ENCODE measurements around the gene SLFN12.
A peak's percentile ranks its signal among the peaks of the same experiment; 100 is the strongest.

SLFN12 gene

GRCh38 chr17:35447499-35447898 lies 15.2 kb upstream of the SLFN12 start:
- no peak overlapping the region for H3K4me3 ChIP-seq (ENCODE audit: low read depth, low read length)
- peak overlapping the region; percentile 24 for H4K12ac ChIP-seq (ENCODE audit: low read depth, low read length)
- peak overlapping the region; percentile 90 for H3K4me2 ChIP-seq (ENCODE audit: low read length)
- no peak overlapping the region for H3K23ac ChIP-seq (ENCODE audit: low read length)
- peaks cover 6 to 9% of the 10 kb centered on the region in 2 experiments for H3K4me1 ChIP-seq (ENCODE audit: control insufficient read depth in 1 of 2, insufficient read depth in 2 of 2, low read length in 2 of 2)
- peaks cover 0 to 3% of the 10 kb centered on the region in 2 experiments for H3K36me3 ChIP-seq (ENCODE audit: control insufficient read depth in 1 of 2, insufficient read depth in 2 of 2, low read length in 2 of 2)
- H3K79me2 ChIP-seq (ENCODE audit: control insufficient read depth, insufficient read depth, low read length, poor library complexity) = no peaks in the 10 kb centered on the region
- WGBS (ENCODE audit: extremely low coverage, insufficient coverage, insufficient read length) = no CpG with 5 or more reads among the region's 3 CpGs
- H3K14ac ChIP-seq (ENCODE audit: low read length) = no peak overlapping the region
- peaks cover 9% of the 10 kb centered on the region for H3K27me3 ChIP-seq (ENCODE audit: insufficient read depth, low read length)
- peak overlapping the region; percentile 79 for H2AFZ ChIP-seq (ENCODE audit: insufficient read depth, low read length, poor library complexity)
- no peak overlapping the region for H4K8ac ChIP-seq (ENCODE audit: low read depth, low read length)
- no peak overlapping the region for H2AK5ac ChIP-seq (ENCODE audit: low read length)
- no peak overlapping the region for H2BK120ac ChIP-seq (ENCODE audit: insufficient read depth, low read length, poor library complexity)
- no peak overlapping the region for H3K9ac ChIP-seq (ENCODE audit: low read length)
- no peak overlapping the region for H3K27ac ChIP-seq (ENCODE audit: low read depth, low read length)
- no peak overlapping the region for H2BK5ac ChIP-seq (ENCODE audit: low read depth, low read length, poor library complexity)
- H4K91ac ChIP-seq (ENCODE audit: low read depth, low read length) = peak overlapping the region; percentile 2
- no peak overlapping the region for H3K18ac ChIP-seq (ENCODE audit: low read length)
- H3K79me1 ChIP-seq (ENCODE audit: low read length) = peaks cover 5% of the 10 kb centered on the region
- no peak for DNase-seq
- no peak overlapping the region for H2BK12ac ChIP-seq (ENCODE audit: low read length)
- no peaks in the 10 kb centered on the region for H3K9me3 ChIP-seq (ENCODE audit: insufficient read depth, low read depth, low read length)
- H3K4ac ChIP-seq (ENCODE audit: low read depth, low read length) = no peak overlapping the region

DNA sequence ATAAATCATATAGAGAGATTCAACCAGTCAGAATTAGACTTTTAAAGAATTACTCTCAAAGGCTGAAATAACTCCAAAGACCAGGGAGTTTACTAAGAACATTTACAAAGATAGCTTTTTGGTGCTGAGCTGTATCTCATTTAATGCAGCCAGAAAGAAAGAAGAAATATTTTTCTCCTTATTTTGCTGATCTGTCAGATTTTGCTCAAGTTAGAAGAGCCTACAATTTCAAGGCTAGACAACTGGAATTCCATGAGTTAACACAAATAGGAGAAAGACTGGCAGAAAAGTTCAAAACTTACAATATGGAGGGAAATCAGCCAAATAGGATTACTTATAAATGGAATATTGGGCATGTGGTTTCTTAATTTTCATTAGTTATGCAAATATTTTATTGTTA lies 6.1 kb upstream of the SLFN12 start:
- Histone ChIP-seq H2BK5ac (ENCODE audit: low read depth, low read length, poor library complexity) (no peak overlapping the region), H4K12ac (ENCODE audit: low read depth, low read length) (no peak overlapping the region), H4K8ac (ENCODE audit: low read depth, low read length) (no peak overlapping the region), H2AFZ (ENCODE audit: insufficient read depth, low read length, poor library complexity) (no peak overlapping the region), H2BK12ac (ENCODE audit: low read length) (no peak overlapping the region), H3K4me3 (ENCODE audit: low read depth, low read length) (no peak overlapping the region), H4K91ac (ENCODE audit: low read depth, low read length) (no peak overlapping the region), H3K4ac (ENCODE audit: low read depth, low read length) (no peak overlapping the region), H3K9me3 (ENCODE audit: insufficient read depth, low read depth, low read length) (no peaks in the 10 kb centered on the region), H3K4me2 (ENCODE audit: low read length) (no peak overlapping the region), H3K79me2 (ENCODE audit: control insufficient read depth, insufficient read depth, low read length, poor library complexity) (no peaks in the 10 kb centered on the region), H3K23ac (ENCODE audit: low read length) (no peak overlapping the region), H3K4me1 (ENCODE audit: control insufficient read depth in 1 of 2, insufficient read depth in 2 of 2, low read length in 2 of 2) (peaks cover 2 to 4% of the 10 kb centered on the region in 2 experiments), H3K36me3 (ENCODE audit: control insufficient read depth in 1 of 2, insufficient read depth in 2 of 2, low read length in 2 of 2) (peaks cover 0 to 2% of the 10 kb centered on the region in 2 experiments), H3K14ac (ENCODE audit: low read length) (no peak overlapping the region), H3K9ac (ENCODE audit: low read length) (no peak overlapping the region), H3K27me3 (ENCODE audit: insufficient read depth, low read length) (no peaks in the 10 kb centered on the region), H2AK5ac (ENCODE audit: low read length) (no peak overlapping the region), H3K79me1 (ENCODE audit: low read length) (peaks cover 6% of the 10 kb centered on the region), H2BK120ac (ENCODE audit: insufficient read depth, low read length, poor library complexity) (no peak overlapping the region), H3K27ac (ENCODE audit: low read depth, low read length) (no peak overlapping the region), H3K18ac (ENCODE audit: low read length) (no peak overlapping the region)
- no peak for DNase-seq

- peak overlapping the region; percentile 70 for H2BK5ac ChIP-seq (ENCODE audit: low read depth, low read length, poor library complexity)
- peak overlapping the region; percentile 5 for H3K18ac ChIP-seq (ENCODE audit: low read length)
- H2BK12ac ChIP-seq (ENCODE audit: low read length) = no peak overlapping the region
- H3K23ac ChIP-seq (ENCODE audit: low read length) = no peak overlapping the region
- no peaks in the 10 kb centered on the region for H3K36me3 ChIP-seq (ENCODE audit: control insufficient read depth in 1 of 2, insufficient read depth in 2 of 2, low read length in 2 of 2)
- peak overlapping the region; percentile 8 for H2BK120ac ChIP-seq (ENCODE audit: insufficient read depth, low read length, poor library complexity)
- H4K91ac ChIP-seq (ENCODE audit: low read depth, low read length) = peak overlapping the region; percentile 75
- peak overlapping the region; percentile 12 for H3K4me3 ChIP-seq (ENCODE audit: low read depth, low read length)
- H3K9me3 ChIP-seq (ENCODE audit: insufficient read depth, low read depth, low read length) = no peaks in the 10 kb centered on the region
- peak overlapping the region; percentile 89 for H3K4me2 ChIP-seq (ENCODE audit: low read length)
- H3K79me2 ChIP-seq (ENCODE audit: control insufficient read depth, insufficient read depth, low read length, poor library complexity) = peaks cover 4% of the 10 kb centered on the region
- peak overlapping the region; percentile 14 for H2AFZ ChIP-seq (ENCODE audit: insufficient read depth, low read length, poor library complexity)
- no peaks in the 10 kb centered on the region for H3K27me3 ChIP-seq (ENCODE audit: insufficient read depth, low read length)
- peak overlapping the region; percentile 9 for H3K9ac ChIP-seq (ENCODE audit: low read length)
- peak; percentile 92 to 96 for DNase-seq
- H3K27ac ChIP-seq (ENCODE audit: low read depth, low read length) = peak overlapping the region; percentile 98
- peak overlapping the region; percentile 6 for H3K14ac ChIP-seq (ENCODE audit: low read length)
- no CpG with 5 or more reads among the region's 19 CpGs for WGBS (ENCODE audit: extremely low coverage, insufficient coverage, insufficient read length)
- H3K4ac ChIP-seq (ENCODE audit: low read depth, low read length) = no peak overlapping the region
- H3K79me1 ChIP-seq (ENCODE audit: low read length) = peaks cover 21% of the 10 kb centered on the region
- peak overlapping the region; percentile 56 for H4K8ac ChIP-seq (ENCODE audit: low read depth, low read length)
- H4K12ac ChIP-seq (ENCODE audit: low read depth, low read length) = no peak overlapping the region
- peaks cover 9 to 11% of the 10 kb centered on the region in 2 experiments for H3K4me1 ChIP-seq (ENCODE audit: control insufficient read depth in 1 of 2, insufficient read depth in 2 of 2, low read length in 2 of 2)
- H2AK5ac ChIP-seq (ENCODE audit: low read length) = no peak overlapping the region
Observed at GRCh38 chr17:35433075-35433894, 985 bp upstream of the SLFN12 start.

- DNase-seq = no peak
- Histone ChIP-seq H3K9me3 (ENCODE audit: insufficient read depth, low read depth, low read length) (no peaks in the 10 kb centered on the region), H3K14ac (ENCODE audit: low read length) (no peak overlapping the region), H4K12ac (ENCODE audit: low read depth, low read length) (no peak overlapping the region), H2BK5ac (ENCODE audit: low read depth, low read length, poor library complexity) (no peak overlapping the region), H3K79me1 (ENCODE audit: low read length) (peaks cover 21% of the 10 kb centered on the region), H3K4me3 (ENCODE audit: low read depth, low read length) (no peak overlapping the region), H4K91ac (ENCODE audit: low read depth, low read length) (no peak overlapping the region), H3K4me1 (ENCODE audit: control insufficient read depth in 1 of 2, insufficient read depth in 2 of 2, low read length in 2 of 2) (peaks cover 9 to 11% of the 10 kb centered on the region in 2 experiments), H2AK5ac (ENCODE audit: low read length) (no peak overlapping the region), H3K27me3 (ENCODE audit: insufficient read depth, low read length) (no peaks in the 10 kb centered on the region), H3K79me2 (ENCODE audit: control insufficient read depth, insufficient read depth, low read length, poor library complexity) (peaks cover 4% of the 10 kb centered on the region), H3K9ac (ENCODE audit: low read length) (no peak overlapping the region), H2BK120ac (ENCODE audit: insufficient read depth, low read length, poor library complexity) (no peak overlapping the region), H3K18ac (ENCODE audit: low read length) (no peak overlapping the region), H2BK12ac (ENCODE audit: low read length) (no peak overlapping the region), H3K27ac (ENCODE audit: low read depth, low read length) (no peak overlapping the region), H2AFZ (ENCODE audit: insufficient read depth, low read length, poor library complexity) (no peak overlapping the region), H4K8ac (ENCODE audit: low read depth, low read length) (no peak overlapping the region), H3K4ac (ENCODE audit: low read depth, low read length) (no peak overlapping the region), H3K36me3 (ENCODE audit: control insufficient read depth in 1 of 2, insufficient read depth in 2 of 2, low read length in 2 of 2) (no peaks in the 10 kb centered on the region), H3K23ac (ENCODE audit: low read length) (no peak overlapping the region), H3K4me2 (ENCODE audit: low read length) (no peak overlapping the region)
- no CpG with 5 or more reads among the region's 2 CpGs for WGBS (ENCODE audit: extremely low coverage, insufficient coverage, insufficient read length)
Observed at GRCh38 chr17:35429702-35430101, 2.6 kb downstream of the SLFN12 start.
